Left lung (tissue), 10 donors: ENCODE data around the gene KIF19. TPM values are rescaled to one million over a fixed set of nuclear protein-coding genes. Genes with fewer than 3 reads are reported as not detected.

Source experiments
- ATAC-seq: fragments of 200-7000 bp; cut with Tn5 transposase; one replicate; pipeline ENCODE4 v1.9.1; 2020; ENCODE audit warnings: moderate library complexity
- DNase-seq, 4 donors: peaks; one replicate each; pipeline ENCODE4 v3.0.0-alpha.2; 2013 to 2020
- H3K27ac ChIP-seq, 2 donors: fragments of 200-600 bp; sonication (generic) in 1 of 2; one replicate each; pipeline versions ENCODE4 v1.5.0 to v1.8.0; 2020 to 2021
- H3K27me3 ChIP-seq, 2 donors: fragments of 200-600 bp; sonication (generic) in 1 of 2; one replicate each; pipeline versions ENCODE4 v1.5.0 to v1.8.0; 2020 to 2021
- H3K36me3 ChIP-seq, 2 donors: fragments of 200-600 bp; sonication (generic) in 1 of 2; one replicate each; pipeline versions ENCODE4 v1.5.0 to v1.8.0; 2020 to 2021
- H3K4me1 ChIP-seq, 2 donors: fragments of 200-600 bp; one replicate each; pipeline ENCODE4 v1.8.0; 2021
- H3K4me3 ChIP-seq, 2 donors: fragments of 200-600 bp; sonication (generic) in 1 of 2; one replicate each; pipeline versions ENCODE4 v1.5.0 to v1.8.0; 2020 to 2021; ENCODE audit warnings: mild to moderate bottlenecking in 1 of 2
- H3K9me3 ChIP-seq, 2 donors: fragments of 200-600 bp; sonication (generic) in 1 of 2; one replicate each; pipeline versions ENCODE4 v1.5.0 to v1.8.0; 2020 to 2021
- intact Hi-C, 2 donors: fragments of 100-400 bp; cut with DNase I; formaldehyde crosslinking; loops; one replicate each; pipeline versions ENCODE4 v1.11.2 to v1.14.2; 2022
- polyA plus RNA-seq, 6 donors: library from polyadenylated mRNA; unstranded; fragments of 120-200 nt; gene quantifications; one replicate each; pipeline ENCODE4 v1.2.1, GENCODE V29; 2013; ENCODE audit not compliant: insufficient read length in 6 of 6
- total RNA-seq, 2 donors: library from RNA; stranded (reverse); fragmentation: NEBNext Ultra II Directional; extraction: Animal tissue kit (Norgen Biotek cat#: 25700); gene quantifications; one replicate each; pipeline ENCODE4 v1.2.1, GENCODE V29; 2021
- TF ChIP-seq, protein P1 (sequence below), 2 donors: fragments of 200-600 bp; sonication (generic) in 1 of 2; IDR thresholded peaks; one replicate each; pipeline versions ENCODE4 v1.5.0 to v1.8.0; 2021; ENCODE audit warnings: antibody characterized with exemption in 2 of 2
- donor health status: DM: no; HTN: yes; CAD: no.
- donor health status: DM: no; HTN: no; CAD: no.

KIF19 gene
- total and polyA plus RNA-seq, 8 donors: 0.61 to 2.6 (median 1.5) TPM; not detected in 1

DNA sequence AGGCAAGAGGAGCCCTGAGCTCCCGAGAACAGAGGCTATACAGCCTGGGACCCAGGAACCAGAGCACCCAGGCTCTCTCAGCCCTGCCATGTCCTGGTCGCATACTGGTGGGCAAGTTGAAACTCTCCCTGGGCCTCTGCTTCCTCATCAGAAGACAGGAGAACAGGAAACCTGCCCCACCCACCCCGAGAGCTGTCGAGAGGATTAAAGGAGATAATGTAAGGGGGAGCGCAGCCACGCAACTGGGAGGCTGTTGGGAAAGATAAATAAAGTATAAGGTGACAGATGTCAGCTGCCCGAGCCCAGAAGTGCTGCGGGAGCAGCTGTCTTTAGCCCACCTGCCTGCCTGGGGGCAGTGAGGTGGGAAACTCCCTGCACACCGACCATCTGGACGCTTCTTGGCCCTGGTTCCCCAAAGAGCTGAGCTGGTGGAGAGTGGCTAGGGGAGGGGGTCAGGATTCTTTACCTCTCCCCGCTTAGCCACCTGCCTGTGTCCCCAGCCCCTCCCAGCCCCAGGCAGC lies 6.8 kb downstream of the KIF19 start:
- H3K9me3 ChIP-seq: peaks cover 0 to 2% of the 10 kb centered on the region in 2 donors

DNA sequence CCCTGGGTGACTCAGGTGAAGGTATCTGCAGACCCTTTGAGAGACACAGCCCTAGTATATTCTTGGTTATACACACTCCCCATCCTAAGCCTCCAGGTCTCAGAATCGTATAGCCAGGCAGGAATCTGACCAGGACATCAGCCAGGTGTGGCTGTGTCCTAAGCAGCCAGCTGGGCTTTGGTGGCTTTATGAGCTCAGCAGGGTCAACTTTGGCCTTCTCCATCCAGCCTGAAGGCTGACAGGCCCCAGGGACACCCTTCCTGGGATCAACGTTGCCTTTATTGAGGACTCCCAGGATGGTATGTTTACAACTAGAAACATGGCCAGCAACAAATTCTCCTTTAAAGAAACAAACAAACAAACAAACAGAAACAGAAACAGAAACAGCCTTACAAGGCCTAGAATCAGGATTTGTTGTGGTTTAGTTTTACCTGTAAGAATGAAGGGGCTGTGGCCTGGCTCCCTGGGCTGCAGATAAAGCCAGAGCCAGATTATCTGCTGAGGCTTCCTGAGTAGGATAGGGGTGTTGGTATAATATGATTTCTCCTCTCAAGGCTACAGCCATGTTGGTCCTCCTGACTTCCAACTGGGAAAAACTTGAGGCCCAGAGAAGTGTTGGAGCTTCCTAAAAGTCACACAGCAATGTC lies 8.5 kb downstream of the KIF19 start:
- intact Hi-C loops: no loop called here
- H3K4me3 ChIP-seq: no peak overlapping the region
- TF ChIP-seq, protein P1, sequence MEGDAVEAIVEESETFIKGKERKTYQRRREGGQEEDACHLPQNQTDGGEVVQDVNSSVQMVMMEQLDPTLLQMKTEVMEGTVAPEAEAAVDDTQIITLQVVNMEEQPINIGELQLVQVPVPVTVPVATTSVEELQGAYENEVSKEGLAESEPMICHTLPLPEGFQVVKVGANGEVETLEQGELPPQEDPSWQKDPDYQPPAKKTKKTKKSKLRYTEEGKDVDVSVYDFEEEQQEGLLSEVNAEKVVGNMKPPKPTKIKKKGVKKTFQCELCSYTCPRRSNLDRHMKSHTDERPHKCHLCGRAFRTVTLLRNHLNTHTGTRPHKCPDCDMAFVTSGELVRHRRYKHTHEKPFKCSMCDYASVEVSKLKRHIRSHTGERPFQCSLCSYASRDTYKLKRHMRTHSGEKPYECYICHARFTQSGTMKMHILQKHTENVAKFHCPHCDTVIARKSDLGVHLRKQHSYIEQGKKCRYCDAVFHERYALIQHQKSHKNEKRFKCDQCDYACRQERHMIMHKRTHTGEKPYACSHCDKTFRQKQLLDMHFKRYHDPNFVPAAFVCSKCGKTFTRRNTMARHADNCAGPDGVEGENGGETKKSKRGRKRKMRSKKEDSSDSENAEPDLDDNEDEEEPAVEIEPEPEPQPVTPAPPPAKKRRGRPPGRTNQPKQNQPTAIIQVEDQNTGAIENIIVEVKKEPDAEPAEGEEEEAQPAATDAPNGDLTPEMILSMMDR (IDR thresholded peaks at IDR 0.05): no peak
- DNase-seq (no peak), ATAC-seq (no peak)
- H3K27ac ChIP-seq: no peak overlapping the region
- no peaks in the 10 kb centered on the region for H3K4me1 ChIP-seq
- H3K36me3 ChIP-seq: no peaks in the 10 kb centered on the region
- peaks cover 0 to 45% of the 10 kb centered on the region in 2 donors for H3K27me3 ChIP-seq
- peaks cover 0 to 2% of the 10 kb centered on the region in 2 donors for H3K9me3 ChIP-seq

More for the DNA sequence above, 6.8 kb downstream of the KIF19 start:
- DNase-seq (no peak), ATAC-seq (no peak)
- Histone ChIP-seq H3K27ac (no peak overlapping the region), H3K27me3 (peaks cover 0 to 43% of the 10 kb centered on the region in 2 donors), H3K4me1 (no peaks in the 10 kb centered on the region), H3K36me3 (no peaks in the 10 kb centered on the region), H3K4me3 (no peak overlapping the region)
- TF ChIP-seq, protein P1 (IDR thresholded peaks at IDR 0.05): no peak
- intact Hi-C loops: no loop called here

DNA sequence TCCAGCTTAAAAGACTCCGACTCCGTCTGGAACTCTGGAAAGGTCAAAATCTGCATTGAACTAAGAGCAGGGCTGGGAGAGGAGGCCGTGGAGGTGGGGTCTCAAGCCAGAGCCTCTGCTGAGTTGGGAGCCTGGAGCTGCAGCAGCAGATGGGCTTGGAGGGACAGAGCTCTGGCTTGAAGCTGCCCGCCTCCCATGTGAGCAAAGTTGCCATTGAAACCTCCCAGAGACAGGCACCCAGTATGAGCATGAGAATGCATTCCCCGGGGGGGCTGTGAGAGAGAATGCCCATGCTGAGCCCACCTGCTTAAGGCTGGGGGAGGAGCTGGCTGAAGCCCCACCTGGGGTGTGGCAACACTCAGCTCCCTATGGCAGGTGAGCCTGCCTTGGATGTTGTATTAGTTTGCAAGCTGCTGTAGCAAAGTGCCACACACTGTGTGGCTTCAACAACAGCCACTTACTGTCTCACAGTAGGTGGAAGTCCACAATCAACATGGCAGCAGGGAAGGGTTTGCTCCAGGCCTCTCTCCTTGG lies 9.6 kb downstream of the KIF19 start:
- Histone ChIP-seq H3K9me3 (peaks cover 0 to 2% of the 10 kb centered on the region in 2 donors), H3K27me3 (peaks cover 0 to 46% of the 10 kb centered on the region in 2 donors), H3K4me1 (no peaks in the 10 kb centered on the region), H3K36me3 (no peaks in the 10 kb centered on the region), H3K27ac (no peak overlapping the region), H3K4me3 (no peak overlapping the region)
- no peak for ATAC-seq
- DNase-seq: no peak
- intact Hi-C loops: no loop called here
- TF ChIP-seq, protein P1 (IDR thresholded peaks at IDR 0.05): no peak

DNA sequence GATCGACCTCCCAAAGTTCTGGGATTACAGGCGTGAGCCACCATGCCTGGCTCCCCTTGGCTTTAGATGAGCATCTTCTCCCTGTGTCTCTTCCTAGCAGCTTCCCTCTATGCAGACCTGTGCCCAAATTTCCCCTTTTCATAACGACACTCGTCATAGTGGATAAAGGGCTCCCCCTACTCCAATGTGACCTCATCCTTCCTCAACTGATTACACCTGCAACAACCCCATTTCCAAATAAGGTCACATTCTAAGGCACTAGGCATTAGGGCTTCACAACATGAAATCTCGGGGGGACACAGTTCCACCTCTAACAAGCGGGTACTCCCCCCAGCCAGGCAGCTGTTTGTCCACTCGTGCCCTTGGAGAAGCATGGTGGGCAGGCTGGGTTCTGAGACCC lies 10.3 kb downstream of the KIF19 start:
- no peak overlapping the region for H3K27ac ChIP-seq
- DNase-seq: no peak
- H3K36me3 ChIP-seq: no peaks in the 10 kb centered on the region
- intact Hi-C loops: no loop called here
- H3K27me3 ChIP-seq: peaks cover 0 to 50% of the 10 kb centered on the region in 2 donors
- H3K4me3 ChIP-seq: no peak overlapping the region
- no peak for ATAC-seq
- no peaks in the 10 kb centered on the region for H3K4me1 ChIP-seq
- TF ChIP-seq, protein P1 (IDR thresholded peaks at IDR 0.05): no peak
- H3K9me3 ChIP-seq: peaks cover 0 to 2% of the 10 kb centered on the region in 2 donors

DNA sequence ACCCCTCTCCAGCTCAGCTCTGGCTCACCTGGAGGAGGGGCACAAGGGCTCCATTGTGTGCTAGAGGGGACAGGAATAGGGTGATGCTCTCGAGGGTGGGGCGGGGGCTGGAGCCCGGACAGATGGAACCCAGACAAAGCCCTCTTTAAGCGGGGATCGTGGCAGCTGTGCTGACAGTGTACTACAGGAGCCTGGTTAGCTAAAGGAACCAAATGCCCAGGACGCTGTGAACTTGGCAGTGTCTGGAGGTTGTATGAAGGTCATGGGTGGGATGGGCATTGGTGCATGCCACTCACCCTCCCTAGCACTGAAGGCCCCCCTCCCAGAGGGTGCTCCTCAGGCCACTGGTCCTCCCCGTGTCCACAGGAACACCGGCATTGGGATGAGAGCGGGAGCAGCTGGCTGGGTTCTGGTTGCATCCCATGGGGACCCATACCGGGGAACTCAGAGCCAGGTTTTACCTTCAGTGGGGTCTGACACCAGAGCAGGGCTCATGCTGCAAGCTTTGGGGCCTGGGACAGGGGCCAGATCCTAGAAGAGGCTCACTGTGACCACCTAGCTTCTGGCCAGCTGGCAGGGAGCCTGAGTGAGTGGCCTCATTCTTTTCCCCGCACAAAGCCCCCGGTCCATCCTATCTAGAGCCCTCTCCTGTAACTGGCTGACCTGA lies 11.9 kb downstream of the KIF19 start:
- no peak for ATAC-seq
- no peak for DNase-seq
- Histone ChIP-seq H3K27me3 (peaks cover 0 to 58% of the 10 kb centered on the region in 2 donors), H3K27ac (no peak overlapping the region), H3K36me3 (no peaks in the 10 kb centered on the region), H3K4me3 (no peak overlapping the region), H3K9me3 (peaks cover 0 to 2% of the 10 kb centered on the region in 2 donors), H3K4me1 (no peaks in the 10 kb centered on the region)
- TF ChIP-seq, protein P1 (IDR thresholded peaks at IDR 0.05): no peak
- intact Hi-C loops: no loop called here
